ENCODE measurements around the gene KLK7.

DNA sequence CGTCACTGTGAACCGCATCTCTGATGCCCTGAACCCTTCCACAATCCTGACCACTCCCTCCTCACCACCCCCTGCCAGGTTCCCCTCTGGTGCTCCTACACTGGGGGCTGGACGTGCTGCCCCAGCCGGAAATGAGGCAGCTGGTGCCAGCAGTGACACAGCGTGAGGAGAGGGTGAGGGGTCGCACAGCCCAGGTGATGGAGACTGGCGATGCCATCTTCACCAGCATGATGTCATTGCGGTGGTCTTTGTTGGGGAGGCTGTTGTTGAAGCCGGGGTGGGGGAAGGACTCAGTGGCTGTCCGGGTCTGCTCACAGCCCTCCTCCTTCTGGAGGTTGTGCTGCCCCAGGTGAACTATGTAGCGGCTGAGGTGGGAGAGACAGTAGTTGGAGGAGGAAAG, 40.2 kb upstream of the KLK7 start:
- TF ChIP-seq, protein P1, sequence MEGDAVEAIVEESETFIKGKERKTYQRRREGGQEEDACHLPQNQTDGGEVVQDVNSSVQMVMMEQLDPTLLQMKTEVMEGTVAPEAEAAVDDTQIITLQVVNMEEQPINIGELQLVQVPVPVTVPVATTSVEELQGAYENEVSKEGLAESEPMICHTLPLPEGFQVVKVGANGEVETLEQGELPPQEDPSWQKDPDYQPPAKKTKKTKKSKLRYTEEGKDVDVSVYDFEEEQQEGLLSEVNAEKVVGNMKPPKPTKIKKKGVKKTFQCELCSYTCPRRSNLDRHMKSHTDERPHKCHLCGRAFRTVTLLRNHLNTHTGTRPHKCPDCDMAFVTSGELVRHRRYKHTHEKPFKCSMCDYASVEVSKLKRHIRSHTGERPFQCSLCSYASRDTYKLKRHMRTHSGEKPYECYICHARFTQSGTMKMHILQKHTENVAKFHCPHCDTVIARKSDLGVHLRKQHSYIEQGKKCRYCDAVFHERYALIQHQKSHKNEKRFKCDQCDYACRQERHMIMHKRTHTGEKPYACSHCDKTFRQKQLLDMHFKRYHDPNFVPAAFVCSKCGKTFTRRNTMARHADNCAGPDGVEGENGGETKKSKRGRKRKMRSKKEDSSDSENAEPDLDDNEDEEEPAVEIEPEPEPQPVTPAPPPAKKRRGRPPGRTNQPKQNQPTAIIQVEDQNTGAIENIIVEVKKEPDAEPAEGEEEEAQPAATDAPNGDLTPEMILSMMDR (conservative IDR thresholded peaks at IDR 0.05; ENCODE audit: low read depth, low read length): no peak
- no peak for TF ChIP-seq EZH2 (IDR thresholded peaks at IDR 0.05; ENCODE audit: borderline replicate concordance, low read depth, low read length, poor library complexity, severe bottlenecking)
